ENCODE results near the gene ZC3H11A.

- TF ChIP-seq RAD21 (IDR thresholded peaks at IDR 0.05; ENCODE audit: low read length) (no peak), MXI1 (IDR thresholded peaks at IDR 0.05; ENCODE audit: low read depth, low read length) (peak; percentile 25; the same call in 1 of the 2 replicates), TCF12 (IDR thresholded peaks at IDR 0.05) (peak; percentile 17; the same call in 1 of the 2 replicates), TAF1 (IDR thresholded peaks at IDR 0.05; ENCODE audit: borderline replicate concordance, low read depth, low read length) (peak; percentile 72), SMC3 (IDR thresholded peaks at IDR 0.05; ENCODE audit: low read depth, low read length) (no peak), EP300 (IDR thresholded peaks at IDR 0.05; ENCODE audit: borderline replicate concordance in 1 of 2, low read depth in 1 of 2, low read length in 1 of 2) (no peak)
- TF ChIP-seq, protein P1, sequence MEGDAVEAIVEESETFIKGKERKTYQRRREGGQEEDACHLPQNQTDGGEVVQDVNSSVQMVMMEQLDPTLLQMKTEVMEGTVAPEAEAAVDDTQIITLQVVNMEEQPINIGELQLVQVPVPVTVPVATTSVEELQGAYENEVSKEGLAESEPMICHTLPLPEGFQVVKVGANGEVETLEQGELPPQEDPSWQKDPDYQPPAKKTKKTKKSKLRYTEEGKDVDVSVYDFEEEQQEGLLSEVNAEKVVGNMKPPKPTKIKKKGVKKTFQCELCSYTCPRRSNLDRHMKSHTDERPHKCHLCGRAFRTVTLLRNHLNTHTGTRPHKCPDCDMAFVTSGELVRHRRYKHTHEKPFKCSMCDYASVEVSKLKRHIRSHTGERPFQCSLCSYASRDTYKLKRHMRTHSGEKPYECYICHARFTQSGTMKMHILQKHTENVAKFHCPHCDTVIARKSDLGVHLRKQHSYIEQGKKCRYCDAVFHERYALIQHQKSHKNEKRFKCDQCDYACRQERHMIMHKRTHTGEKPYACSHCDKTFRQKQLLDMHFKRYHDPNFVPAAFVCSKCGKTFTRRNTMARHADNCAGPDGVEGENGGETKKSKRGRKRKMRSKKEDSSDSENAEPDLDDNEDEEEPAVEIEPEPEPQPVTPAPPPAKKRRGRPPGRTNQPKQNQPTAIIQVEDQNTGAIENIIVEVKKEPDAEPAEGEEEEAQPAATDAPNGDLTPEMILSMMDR (IDR thresholded peaks at IDR 0.05), result no peak
- TF ChIP-seq, protein P2, sequence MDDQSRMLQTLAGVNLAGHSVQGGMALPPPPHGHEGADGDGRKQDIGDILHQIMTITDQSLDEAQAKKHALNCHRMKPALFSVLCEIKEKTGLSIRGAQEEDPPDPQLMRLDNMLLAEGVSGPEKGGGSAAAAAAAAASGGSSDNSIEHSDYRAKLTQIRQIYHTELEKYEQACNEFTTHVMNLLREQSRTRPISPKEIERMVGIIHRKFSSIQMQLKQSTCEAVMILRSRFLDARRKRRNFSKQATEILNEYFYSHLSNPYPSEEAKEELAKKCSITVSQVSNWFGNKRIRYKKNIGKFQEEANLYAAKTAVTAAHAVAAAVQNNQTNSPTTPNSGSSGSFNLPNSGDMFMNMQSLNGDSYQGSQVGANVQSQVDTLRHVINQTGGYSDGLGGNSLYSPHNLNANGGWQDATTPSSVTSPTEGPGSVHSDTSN (IDR thresholded peaks at IDR 0.05), result 0 out of 2 replicates have a peak, but pooled peaks have one; percentile 13
Measured at GRCh38 chr1:203795441-203796235, at the start of gene ZC3H11A, which contains the start of gene ZBED6.

All from SK-N-SH (cell line).